GM12891 (cell line): ENCODE data around the gene SH3BGRL2.

ENCODE experiments used
- POLR2A ChIP-seq: IDR thresholded peaks from 2 replicates; pipeline ENCODE4 v1.6.1; 2011; ENCODE audit warnings: low read depth, low read length, control low read depth
- POLR2AphosphoS5 ChIP-seq: IDR thresholded peaks from 2 replicates; pipeline ENCODE4 v1.6.1; 2011; ENCODE audit warnings: low read depth, low read length, control low read depth

DNA sequence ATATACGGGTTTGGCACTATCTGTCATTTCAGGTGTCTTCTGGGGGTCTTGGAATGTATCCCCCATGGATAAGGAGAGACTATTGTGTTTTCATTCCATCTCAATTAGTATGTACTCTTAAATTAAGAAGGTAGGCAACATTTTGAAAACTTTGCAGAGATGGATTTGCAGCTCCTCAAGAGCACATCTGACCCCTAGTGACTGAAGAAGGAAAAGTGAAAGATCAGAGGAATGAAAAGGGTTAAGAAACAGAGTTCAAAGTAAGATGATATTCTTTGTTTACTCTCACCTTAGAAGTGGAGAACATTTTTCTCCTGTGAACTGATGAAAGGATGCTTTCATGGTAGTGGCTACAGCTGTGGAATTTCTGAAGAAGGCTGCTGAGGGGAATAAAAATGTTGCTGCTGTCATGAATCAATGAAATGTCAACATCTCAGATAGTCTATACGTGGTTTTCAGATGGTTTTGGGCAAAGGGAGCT is 41.5 kb downstream of the SH3BGRL2 start:
- no peak for TF ChIP-seq POLR2A
- TF ChIP-seq POLR2AphosphoS5, result no peak
